GM12874 (cell line): ENCODE measurements around the gene SRPRA.

Experiments used
- CTCF ChIP-seq: IDR thresholded peaks from 2 replicates; pipeline ENCODE4 v1.5.1; 2011; ENCODE audit warnings: low read depth, mild to moderate bottlenecking, control low read depth, low read length, moderate library complexity; ENCODE audit not compliant: insufficient read depth

SRPRA gene

GRCh38 chr11:126265811-126266210, 2.9 kb downstream of the SRPRA start:
- TF ChIP-seq CTCF: no peak

GRCh38 chr11:126263489-126263888, 5.2 kb downstream of the SRPRA start:
- no peak for TF ChIP-seq CTCF

- no peak for TF ChIP-seq CTCF
Measured at GRCh38 chr11:126262216-126262615, 6.5 kb downstream of the SRPRA start.

GRCh38 chr11:126257764-126258163, 10.9 kb downstream of the SRPRA start:
- TF ChIP-seq CTCF: no peak

- TF ChIP-seq CTCF: no peak
Measured at GRCh38 chr11:126257144-126257543, 11.6 kb downstream of the SRPRA start.

GRCh38 chr11:126256216-126256615, 12.5 kb downstream of the SRPRA start:
- no peak for TF ChIP-seq CTCF

GRCh38 chr11:126254819-126255218, 13.9 kb downstream of the SRPRA start:
- no peak for TF ChIP-seq CTCF

GRCh38 chr11:126253265-126253664, 15.4 kb downstream of the SRPRA start:
- TF ChIP-seq CTCF: no peak
